NOMO-1 (cell line): ENCODE results near the gene LRP5.
"Not testable (repeated sequence)": the region's sequence is repeated elsewhere in the genome, so short reads cannot be mapped to it uniquely, and the experiment has no call there.

Experiments
- DNase-seq, 2 experiments: peaks; one replicate each; lab custom pipeline; 2025; ENCODE audit not compliant: unreplicated experiment in 2 of 2; lab: John Stamatoyannopoulos, UW

The LRP5 gene

GRCh38 chr11:68436985-68437926 lies 124.9 kb downstream of the LRP5 start:
- DNase-seq, result no peak

GRCh38 chr11:68437927-68438657 lies 125.7 kb downstream of the LRP5 start:
- no peak for DNase-seq

GRCh38 chr11:68438658-68439259 lies 126.4 kb downstream of the LRP5 start:
- no peak for DNase-seq

- no peak for DNase-seq
These were observed 127.1 kb downstream of the LRP5 start for GRCh38 chr11:68439355-68440065.

GRCh38 chr11:68440224-68440623 lies 127.8 kb downstream of the LRP5 start:
- no peak for DNase-seq

GRCh38 chr11:68441466-68442230 lies 129.3 kb downstream of the LRP5 start:
- no peak for DNase-seq

- DNase-seq, result no peak
These were observed 130.0 kb downstream of the LRP5 start for GRCh38 chr11:68442433-68442832.

GRCh38 chr11:68444566-68444965 lies 132.2 kb downstream of the LRP5 start:
- no peak for DNase-seq

GRCh38 chr11:68445531-68446035 lies 133.2 kb downstream of the LRP5 start:
- DNase-seq, result no peak

GRCh38 chr11:68446046-68446725 lies 133.8 kb downstream of the LRP5 start:
- no peak for DNase-seq

GRCh38 chr11:68447015-68447801 lies 134.8 kb downstream of the LRP5 start:
- DNase-seq, result peak; percentile 29 to 56

- not testable (repeated sequence) for DNase-seq
These were observed 135.5 kb downstream of the LRP5 start for GRCh38 chr11:68447914-68448313.

GRCh38 chr11:68448604-68449011 lies 136.2 kb downstream of the LRP5 start:
- DNase-seq, result no peak

- DNase-seq, result no peak
These were observed 137.6 kb downstream of the LRP5 start for GRCh38 chr11:68449951-68450350.

- no peak for DNase-seq
These were observed 138.3 kb downstream of the LRP5 start for GRCh38 chr11:68450711-68451110.

- DNase-seq, result no peak
These were observed 142.4 kb downstream of the LRP5 start for GRCh38 chr11:68454767-68455166.

GRCh38 chr11:68455485-68455884 lies 143.1 kb downstream of the LRP5 start:
- no peak for DNase-seq

GRCh38 chr11:68457216-68457897 lies 145.0 kb downstream of the LRP5 start:
- no peak for DNase-seq
